GM18858 (cell line): ENCODE measurements around the gene COL6A1.
"Not testable (repeated sequence)": the region's sequence is repeated elsewhere in the genome, so short reads cannot be mapped to it uniquely, and the experiment has no call there.

Experiments used
- ATAC-seq: cut with Tn5 transposase; IDR thresholded peaks from one replicate; pipeline ENCODE4 v1.9.1; 2021; ENCODE audit not compliant: unreplicated experiment

The COL6A1 gene

DNA sequence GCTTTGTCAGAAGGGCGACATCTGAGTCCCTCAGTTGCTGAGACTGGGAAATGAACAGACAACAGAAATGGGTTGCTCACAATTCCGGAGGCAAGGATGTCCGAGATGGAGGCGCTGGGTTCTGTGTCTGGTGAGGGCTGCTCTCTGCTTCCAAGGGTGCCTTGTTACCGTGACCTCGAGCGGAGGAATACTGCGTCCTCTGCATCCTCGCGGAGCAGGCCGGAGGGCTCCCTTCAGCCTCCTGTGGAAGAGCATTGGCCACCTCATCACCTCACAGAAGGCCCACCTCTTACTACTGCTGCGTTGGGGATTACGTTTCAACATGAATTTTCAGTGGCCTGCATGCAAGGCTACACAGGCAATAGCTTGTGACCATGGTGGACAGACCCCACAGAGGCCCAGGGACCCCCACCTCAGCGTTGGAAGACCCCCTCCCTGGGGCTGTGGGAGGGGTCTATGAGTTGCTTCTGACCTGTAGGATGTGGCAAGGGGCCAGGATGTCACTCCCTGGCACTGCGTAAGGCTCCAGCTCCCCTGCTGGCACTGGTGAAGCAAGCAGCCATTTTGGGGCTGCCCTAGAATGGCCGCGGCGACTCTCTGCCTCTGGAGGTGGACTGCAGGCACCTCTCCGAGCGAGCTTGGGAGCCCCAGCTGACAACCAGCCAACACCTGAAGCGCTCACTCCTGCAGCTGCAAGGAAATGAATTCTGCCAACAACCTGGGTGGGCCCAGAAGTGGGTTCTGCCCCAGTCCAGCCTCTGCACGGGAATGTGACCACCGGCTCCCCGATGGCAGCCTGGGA, 36.3 kb upstream of the COL6A1 start:
- ATAC-seq, result no peak

DNA sequence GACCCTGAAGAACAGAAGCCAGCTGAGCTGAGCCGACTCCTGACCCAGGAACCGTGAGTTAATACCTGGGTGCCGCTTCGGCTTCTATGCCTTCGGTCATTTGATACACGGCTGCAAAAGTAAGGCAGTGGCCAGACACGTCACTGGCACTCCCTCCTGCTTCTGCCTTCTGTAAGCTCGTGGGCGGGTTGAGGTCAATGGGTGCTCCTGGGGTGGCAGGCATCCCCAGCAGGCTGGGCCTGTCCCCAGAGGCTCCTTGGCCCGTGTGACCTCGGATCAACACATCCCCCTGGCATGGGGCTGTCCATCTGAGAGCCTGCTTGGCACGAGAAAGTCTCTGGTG, 35.7 kb upstream of the COL6A1 start:
- no peak for ATAC-seq

GRCh38 chr21:45947296-45947695, 34.3 kb upstream of the COL6A1 start:
- ATAC-seq, result no peak

DNA sequence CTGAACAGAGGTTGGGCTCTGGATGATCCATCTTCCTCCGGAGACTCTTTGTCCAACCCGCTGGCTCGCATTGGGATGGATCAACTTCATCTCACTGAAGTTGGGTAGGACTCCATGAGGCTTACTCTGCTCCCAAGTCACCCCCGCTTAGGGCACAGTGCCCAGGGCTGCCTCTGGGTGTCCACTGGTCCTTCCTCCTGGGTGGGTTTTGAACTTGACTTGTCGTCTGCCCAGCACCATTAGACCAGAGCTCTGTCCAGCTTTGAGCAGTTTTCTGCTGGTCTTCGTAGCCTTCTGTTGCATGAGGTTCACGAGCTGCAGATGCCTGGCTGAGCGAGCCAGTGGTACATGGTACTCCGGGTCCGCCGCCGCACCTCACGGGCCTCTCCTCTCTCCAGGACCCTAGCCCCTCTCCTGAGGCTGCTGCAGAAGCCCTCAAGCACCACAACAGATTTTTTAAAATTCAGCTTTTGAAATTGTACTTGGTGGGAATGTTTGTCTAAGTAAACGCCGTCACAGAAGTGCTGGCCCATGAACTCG, 33.8 kb upstream of the COL6A1 start:
- no peak for ATAC-seq

DNA sequence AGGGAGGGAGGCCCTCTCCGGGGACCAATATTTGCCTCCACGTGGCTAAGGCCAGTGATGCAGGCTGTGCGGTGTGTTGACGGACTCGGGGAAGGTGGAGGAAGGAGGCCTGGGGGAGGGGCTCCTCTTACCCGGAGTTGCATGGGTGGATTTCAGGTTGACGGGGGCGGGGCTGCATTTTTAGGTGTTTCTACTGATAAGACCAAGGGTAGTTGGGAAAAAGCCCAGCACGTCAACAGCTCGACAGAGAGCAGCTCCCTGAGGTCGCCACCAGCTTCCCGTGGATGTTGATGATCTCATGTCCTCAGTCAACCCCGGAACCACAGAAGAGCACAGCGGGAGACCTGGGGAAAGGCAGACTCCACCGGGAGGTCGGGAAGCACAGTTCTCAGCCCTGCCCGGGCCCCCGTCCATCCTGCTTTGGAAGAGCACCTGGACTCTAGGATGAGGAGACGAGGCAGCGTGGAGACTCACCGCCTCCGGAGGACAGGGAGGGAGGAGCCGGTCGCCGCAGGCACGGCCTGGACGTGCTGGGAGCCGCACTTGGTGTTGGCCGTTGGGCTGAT, 32.9 kb upstream of the COL6A1 start:
- ATAC-seq, result no peak

GRCh38 chr21:45949928-45950739, 31.4 kb upstream of the COL6A1 start:
- ATAC-seq, result no peak

DNA sequence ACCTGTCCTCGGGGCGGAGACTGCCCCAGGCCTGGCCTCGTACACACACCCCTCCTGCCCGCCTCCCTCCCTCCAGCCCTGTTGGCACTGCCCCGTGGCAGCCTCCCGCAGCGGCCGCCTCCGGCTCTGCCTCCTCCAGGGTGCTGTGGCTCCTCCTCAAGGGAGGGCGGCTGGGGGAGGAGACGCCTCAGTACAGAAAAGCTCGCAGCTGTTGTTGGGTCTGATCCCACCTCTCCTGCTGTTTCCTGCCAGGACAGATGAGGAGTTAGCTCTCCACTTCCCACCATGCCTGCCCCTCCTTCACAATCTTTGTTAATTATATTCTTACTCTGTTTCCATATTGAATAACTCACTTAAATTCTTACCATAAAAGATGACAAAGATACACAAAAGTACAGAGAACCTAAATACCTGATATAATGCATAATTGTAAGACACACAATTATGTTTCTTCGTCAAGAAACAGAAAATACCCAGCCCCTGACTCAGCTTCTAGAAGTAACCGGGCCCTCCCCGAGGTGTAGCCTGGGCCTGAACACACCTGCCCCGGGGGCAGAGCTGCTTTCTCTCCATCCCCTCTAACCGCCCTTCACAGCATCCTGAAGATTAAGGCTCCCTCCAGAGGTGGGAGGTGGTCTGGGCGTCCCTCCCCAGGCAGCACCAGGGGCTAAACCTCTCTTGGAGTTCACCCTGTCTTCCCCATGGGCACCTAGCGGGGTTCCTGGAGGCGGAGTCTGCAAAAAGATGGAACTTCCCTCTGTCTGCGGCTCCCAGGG, 30.6 kb upstream of the COL6A1 start:
- no peak for ATAC-seq

DNA sequence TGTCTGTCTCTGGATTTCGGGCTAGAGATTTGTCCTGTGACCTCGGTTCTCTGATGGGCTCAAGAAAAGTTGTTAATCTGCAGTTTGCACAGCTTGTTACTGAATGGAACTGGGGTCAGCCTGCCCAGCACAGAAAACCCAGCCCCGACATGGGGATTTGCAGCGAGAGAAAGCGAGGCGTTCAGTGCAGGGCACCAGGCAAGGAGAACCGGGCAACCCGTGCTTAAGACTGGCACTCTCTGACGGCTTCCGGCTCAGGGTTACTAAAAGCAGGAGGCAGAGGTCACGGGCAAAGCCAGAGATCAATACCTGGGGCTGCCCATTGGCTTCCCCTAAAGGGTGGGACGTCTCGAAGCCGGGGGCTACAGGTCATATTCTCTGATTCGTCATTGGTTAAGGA, 29.9 kb upstream of the COL6A1 start:
- no peak for ATAC-seq

DNA sequence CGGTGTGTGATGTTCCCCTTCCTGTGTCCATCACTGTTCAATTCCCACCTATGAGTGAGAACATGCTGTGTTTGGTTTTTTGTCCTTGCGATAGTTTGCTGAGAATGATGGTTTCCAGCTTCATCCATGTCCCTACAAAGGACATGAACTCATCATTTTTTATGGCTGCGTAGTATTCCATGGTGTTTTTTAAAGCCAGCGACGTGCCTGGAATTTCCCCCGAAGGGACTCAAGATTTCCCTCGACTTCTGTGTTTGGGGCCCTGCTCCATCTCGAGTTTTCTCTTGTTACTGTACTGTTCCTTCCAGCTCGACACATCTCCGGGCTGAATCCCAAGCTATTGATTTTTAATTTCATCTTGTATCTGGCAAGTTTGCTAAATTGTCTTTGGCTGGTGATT, 29.0 kb upstream of the COL6A1 start:
- ATAC-seq, result not testable (repeated sequence)

DNA sequence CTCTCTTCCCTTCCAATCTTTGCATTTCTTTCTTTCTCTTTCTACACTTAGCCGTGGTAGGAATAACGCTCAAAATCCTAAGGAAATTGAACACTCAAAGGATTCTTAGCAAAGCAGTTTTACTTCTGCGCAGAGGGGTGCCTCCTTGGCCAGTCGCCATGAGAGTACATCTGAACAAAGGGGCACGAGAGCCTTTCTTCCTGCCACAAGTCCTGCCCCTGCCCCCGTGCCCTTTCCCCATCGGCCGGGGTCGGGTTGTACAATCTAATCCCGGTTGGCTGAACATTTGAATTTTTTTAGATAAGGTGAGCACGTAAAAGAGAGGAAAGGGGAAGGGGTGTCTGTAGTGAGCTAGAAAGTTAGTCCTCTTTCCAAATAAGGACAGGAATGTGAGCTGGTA, 28.6 kb upstream of the COL6A1 start:
- no peak for ATAC-seq

DNA sequence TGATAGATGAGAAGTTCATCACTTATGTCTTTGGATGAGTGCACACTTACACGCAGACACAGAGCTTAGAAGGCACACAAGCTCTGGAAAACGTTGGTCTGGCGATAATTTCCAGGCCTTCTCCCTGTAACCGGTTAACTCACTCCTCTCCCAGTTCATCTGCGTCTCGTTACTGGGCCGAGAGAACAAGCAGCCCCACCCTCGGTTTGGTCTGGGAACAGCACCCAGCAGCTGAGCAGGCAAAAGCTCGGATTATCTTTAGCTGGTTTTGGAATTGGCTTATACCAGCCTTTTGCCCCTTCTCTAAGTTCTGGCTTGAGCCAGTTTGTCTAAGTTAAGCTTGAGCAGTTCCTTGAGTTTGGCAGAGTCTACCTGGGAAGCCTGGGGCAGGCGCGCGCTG, 27.3 kb upstream of the COL6A1 start:
- no peak for ATAC-seq

- no peak for ATAC-seq
These were observed 26.6 kb upstream of the COL6A1 start for GRCh38 chr21:45954921-45955320.

- ATAC-seq, result no peak
These were observed 24.0 kb upstream of the COL6A1 start for GRCh38 chr21:45957551-45957950.

DNA sequence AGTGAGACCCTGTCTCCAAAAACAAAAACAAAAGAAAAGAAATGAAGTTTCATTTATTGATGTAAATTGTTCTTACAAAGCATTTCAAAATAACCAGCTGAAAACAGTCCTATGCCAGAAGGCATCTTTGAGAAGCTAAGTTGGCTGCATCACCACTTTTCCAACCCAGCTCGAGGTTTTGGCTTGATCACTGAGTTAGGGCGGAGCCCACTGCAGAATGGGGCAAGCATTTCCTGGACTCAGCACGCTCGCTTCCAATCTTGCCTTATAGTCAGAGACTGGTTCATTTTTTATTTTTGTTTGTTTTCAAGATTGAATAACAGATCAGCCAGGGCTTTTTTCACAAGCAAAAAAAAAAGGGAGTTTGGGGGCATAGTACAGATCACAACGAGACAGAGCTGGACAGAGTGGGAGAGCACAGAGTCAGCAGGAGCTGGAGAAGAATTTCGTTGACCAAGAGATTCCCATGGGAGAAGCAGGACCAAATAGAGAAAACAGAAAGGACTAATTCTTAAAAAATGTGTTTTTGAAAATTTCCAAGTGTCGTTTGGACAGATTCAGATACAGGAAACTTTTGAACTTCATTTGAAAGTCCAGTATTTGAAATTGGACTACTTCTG, 23.5 kb upstream of the COL6A1 start:
- no peak for ATAC-seq

DNA sequence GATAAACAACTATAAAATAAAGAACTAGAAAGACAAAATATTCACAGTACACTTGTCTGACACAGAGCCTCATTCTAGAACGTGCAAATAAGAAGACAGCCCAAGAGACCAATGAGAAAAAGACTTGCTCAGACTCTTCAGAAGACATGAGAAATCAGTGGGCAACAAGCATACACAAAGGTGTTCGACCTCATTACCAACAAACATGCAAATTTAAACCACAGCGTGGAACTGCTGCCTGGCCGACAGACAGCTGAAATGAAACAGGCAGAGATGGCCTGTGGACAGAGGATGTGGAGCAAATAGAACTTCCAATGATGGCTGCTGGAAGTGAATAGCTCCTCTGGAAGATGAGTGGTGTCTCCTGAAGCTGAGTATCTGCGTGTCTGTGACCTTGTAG, 22.4 kb upstream of the COL6A1 start:
- ATAC-seq, result no peak

GRCh38 chr21:45959779-45960390, 21.7 kb upstream of the COL6A1 start:
- ATAC-seq, result no peak

DNA sequence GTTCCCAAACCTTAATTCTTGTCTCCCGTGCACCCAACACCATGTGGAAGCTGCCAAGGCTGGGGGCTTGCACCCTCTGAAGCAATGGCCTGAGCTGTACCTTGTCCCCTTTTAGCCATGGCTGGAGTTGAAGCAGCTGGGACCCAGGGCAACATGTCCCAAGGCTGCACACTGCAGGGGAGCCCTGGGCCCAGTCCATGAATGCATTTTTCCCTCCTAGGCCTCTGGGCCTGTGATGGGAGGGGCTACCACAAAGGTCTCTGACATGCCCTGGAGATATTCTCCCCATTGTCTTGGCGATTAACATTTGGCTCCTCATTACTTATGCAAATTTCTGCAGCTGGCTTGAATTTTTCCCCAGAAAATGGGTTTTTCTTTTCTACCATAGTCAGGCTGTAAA, 20.2 kb upstream of the COL6A1 start:
- not testable (repeated sequence) for ATAC-seq

DNA sequence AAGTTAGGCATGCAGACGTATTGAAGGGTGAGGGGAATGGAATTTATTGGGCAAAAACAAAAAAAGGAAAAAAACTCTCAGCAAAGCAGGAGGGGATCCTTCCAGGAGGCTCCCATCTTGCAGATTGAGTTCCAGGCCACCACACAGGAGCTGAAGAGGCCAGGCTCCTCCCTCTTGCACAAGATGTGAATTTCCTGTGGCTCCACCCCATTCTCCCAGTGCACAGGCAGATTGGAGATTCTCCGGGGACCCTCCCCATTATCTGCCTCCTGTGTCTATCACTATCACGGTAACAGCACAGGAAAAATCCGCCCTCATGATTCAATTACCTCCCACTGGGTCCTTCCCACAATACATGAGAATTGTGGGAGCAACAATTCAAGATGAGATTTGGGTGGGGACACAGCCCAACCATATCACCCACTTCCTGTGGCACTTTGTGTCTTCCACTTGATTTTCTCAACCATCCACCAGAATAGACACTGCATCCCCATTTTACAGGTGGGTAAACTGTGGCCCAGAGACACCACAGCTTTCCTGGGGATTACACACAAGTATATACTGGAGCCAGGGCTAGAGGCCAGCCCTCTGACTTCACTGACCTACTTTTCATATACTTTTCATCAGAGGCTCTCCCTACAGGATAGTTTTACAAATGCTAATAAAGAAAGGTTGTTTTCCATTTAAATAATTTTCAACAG, 18.9 kb upstream of the COL6A1 start:
- no peak for ATAC-seq

DNA sequence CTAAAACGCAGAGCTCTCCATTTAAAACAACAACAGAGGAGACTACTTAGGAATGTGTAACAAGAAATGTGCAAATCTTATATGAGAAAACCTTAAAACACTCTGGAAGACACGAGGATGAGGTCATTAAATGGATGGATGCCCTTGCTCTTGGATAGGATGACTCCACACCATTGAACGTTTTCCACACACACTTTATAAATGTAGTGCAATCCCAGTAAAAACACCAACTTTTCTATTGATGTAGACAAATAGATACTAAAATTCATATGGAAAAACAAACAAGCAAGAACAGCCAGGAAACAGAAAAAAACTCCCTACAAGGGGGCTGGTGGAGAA, 18.4 kb upstream of the COL6A1 start:
- ATAC-seq, result no peak

GRCh38 chr21:45964649-45965048, 16.9 kb upstream of the COL6A1 start:
- no peak for ATAC-seq
